ENCODE data around the gene JUNB. TPM values are rescaled to one million over a fixed set of nuclear protein-coding genes. Genes with fewer than 3 reads are reported as not detected.

JUNB gene
- total RNA-seq, 1 donor from 2014 or later: 1.5 TPM

DNA sequence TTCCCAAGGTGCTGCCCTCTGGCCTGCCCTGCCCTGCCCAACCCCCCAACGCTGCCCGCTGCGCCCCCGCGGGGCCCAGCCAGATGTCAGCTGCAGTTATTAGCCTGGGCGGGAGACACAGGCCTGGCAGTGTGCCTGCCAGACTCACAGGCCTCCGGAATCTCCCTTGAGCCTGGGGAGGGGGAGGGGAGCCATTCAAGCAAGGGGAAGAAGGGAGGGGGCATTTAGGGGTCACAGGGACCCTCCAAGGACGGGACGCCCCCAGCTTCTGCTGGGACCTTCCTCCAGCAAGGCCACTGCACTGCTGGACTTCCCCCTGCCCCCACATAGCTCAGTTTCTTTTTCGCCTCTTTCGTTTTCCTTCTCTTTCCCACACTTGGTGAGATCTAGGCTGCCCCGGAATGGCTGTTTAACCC is 2.6 kb upstream of the JUNB start:
- H3K4me3 Mint-ChIP-seq: peak overlapping the region; percentile 87
- no peaks in the 10 kb centered on the region for H3K9me3 ChIP-seq (ENCODE audit: low read depth)
- peaks cover 32% of the 10 kb centered on the region for H3K4me1 ChIP-seq
- peak overlapping the region; percentile 99 for H3K27ac Mint-ChIP-seq
- peak overlapping the region; percentile 56 for H3K27ac ChIP-seq
- peaks cover 26% of the 10 kb centered on the region for H3K4me1 Mint-ChIP-seq
- DNase-seq (ENCODE audit: low spot score): peak; percentile 70
- peak overlapping the region; percentile 61 for H3K4me3 ChIP-seq
- H3K27me3 ChIP-seq: peaks cover 31% of the 10 kb centered on the region
- no peaks in the 10 kb centered on the region for H4K20me1 ChIP-seq (ENCODE audit: low read depth)
- peak overlapping the region; percentile 84 for H3K4me2 ChIP-seq
- peaks cover 68% of the 10 kb centered on the region for H3F3A ChIP-seq (ENCODE audit: low read depth)
- no peaks in the 10 kb centered on the region for H3K9me3 Mint-ChIP-seq
- TF ChIP-seq EZH2 (IDR thresholded peaks at IDR 0.05): no peak
- TF ChIP-seq CTCF (IDR thresholded peaks at IDR 0.05): no peak
- TF ChIP-seq EZH2phosphoT487 (IDR thresholded peaks at IDR 0.05): no peak
- peaks cover 7% of the 10 kb centered on the region for H3K27me3 Mint-ChIP-seq (ENCODE audit: insufficient read depth, low read depth)
- H3K36me3 Mint-ChIP-seq: no peaks in the 10 kb centered on the region
- no peak overlapping the region for H2AFZ ChIP-seq (replicated peaks)
- H3K36me3 ChIP-seq: no peaks in the 10 kb centered on the region
- H3K79me2 ChIP-seq (ENCODE audit: low read depth): no peaks in the 10 kb centered on the region
- no peak overlapping the region for H3K9ac ChIP-seq

DNA sequence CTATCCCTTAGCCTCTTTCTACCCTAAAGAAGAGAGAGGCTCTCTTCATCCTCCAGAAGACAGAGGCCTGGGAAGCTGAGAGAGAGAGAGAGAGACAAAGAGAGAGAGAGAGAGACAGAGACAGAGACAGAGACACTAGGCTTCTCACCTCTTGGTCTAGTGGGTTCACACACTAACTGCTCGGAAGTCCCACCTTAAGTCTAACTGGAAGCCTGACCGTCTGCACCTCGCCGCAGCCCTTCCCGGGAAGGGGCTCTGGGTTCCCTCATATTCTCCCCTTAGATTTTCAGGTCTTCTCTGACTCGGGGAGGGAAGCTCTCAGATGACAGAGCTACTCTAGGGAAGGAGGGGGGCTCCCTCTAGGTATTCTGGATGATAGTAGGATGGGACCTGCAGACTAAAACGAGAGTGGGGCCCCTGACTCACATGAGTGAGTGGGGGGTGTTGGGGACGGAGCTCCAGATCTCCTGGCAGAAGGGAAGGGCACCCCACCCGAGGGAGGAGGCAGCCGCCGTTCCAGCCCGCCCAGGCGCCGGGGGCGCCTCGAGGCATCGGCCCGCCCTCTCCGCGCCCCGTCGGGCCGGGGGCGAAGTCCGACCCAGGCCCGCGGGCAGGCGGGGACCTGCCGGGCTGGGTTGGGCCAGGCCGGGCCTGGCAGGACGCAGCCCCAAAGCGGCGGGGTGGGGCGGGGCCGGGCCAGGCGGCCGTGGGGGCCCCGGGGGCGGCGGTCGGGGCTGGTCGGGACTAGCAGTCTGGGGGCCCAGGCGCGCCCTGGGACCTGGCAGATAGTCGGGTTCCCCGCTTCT is 2.0 kb upstream of the JUNB start:
- Histone ChIP-seq H3K4me1 (peaks cover 30% of the 10 kb centered on the region), H2AFZ (replicated peaks) (no peak overlapping the region), H3K27ac (peak overlapping the region; percentile 56), H3K4me2 (peak overlapping the region; percentile 84), H3K9me3 (ENCODE audit: low read depth) (no peaks in the 10 kb centered on the region), H4K20me1 (ENCODE audit: low read depth) (no peaks in the 10 kb centered on the region), H3K79me2 (ENCODE audit: low read depth) (no peaks in the 10 kb centered on the region), H3F3A (ENCODE audit: low read depth) (peaks cover 64% of the 10 kb centered on the region), H3K36me3 (no peaks in the 10 kb centered on the region), H3K27me3 (peaks cover 36% of the 10 kb centered on the region), H3K4me3 (peak overlapping the region; percentile 61), H3K9ac (no peak overlapping the region)
- peak overlapping the region; percentile 87 for H3K4me3 Mint-ChIP-seq
- peaks cover 29% of the 10 kb centered on the region for H3K4me1 Mint-ChIP-seq
- TF ChIP-seq EZH2phosphoT487 (IDR thresholded peaks at IDR 0.05) (no peak), EZH2 (IDR thresholded peaks at IDR 0.05) (no peak), CTCF (IDR thresholded peaks at IDR 0.05) (no peak)
- H3K27ac Mint-ChIP-seq: peak overlapping the region; percentile 99
- peaks cover 7% of the 10 kb centered on the region for H3K27me3 Mint-ChIP-seq (ENCODE audit: insufficient read depth, low read depth)
- peak; percentile 72 for DNase-seq (ENCODE audit: low spot score)
- no peaks in the 10 kb centered on the region for H3K36me3 Mint-ChIP-seq
- H3K9me3 Mint-ChIP-seq: no peaks in the 10 kb centered on the region

DNA sequence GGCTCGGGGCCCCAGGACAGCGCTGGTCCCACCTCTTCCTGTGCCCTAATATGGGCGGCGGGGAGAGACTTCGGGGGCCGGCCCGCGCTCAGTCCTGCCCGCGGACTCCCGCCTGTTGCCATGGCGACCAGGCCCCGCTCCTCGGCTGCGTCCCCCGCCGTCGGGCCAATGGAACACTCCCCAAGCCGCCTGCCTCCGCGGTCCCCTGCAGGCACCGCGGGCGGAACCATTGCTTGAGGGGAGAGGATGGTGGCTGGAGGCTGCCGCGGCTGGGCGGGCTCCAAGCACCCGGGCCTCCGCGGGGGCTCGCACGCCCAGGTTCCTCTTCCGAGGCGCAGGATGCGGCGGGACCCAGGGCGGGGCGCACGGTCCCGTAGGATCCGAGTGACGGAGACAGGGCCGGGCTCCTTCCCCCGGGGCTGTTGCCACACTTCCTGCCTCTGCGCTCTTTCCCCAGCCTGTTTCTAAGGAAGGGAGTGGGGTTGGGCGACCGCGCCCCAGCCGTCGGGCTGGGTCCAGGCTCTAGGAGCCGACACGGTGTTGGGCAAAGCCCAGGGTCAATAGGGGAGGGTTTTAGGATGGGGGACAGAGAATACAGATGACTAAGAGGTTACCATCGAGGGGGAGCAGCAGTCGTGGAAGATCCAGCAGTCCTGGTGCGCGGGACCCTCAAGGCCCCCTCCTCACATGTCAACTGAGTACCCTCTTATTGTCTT is 1.2 kb upstream of the JUNB start:
- Histone ChIP-seq H3K27me3 (peaks cover 39% of the 10 kb centered on the region), H3K27ac (no peak overlapping the region), H3K4me2 (peak overlapping the region; percentile 84), H3F3A (ENCODE audit: low read depth) (peaks cover 62% of the 10 kb centered on the region), H3K4me1 (peaks cover 30% of the 10 kb centered on the region), H2AFZ (replicated peaks) (peak overlapping the region; percentile 23), H3K36me3 (no peaks in the 10 kb centered on the region), H3K4me3 (peak overlapping the region; percentile 61), H4K20me1 (ENCODE audit: low read depth) (no peaks in the 10 kb centered on the region), H3K9me3 (ENCODE audit: low read depth) (no peaks in the 10 kb centered on the region), H3K79me2 (ENCODE audit: low read depth) (no peaks in the 10 kb centered on the region), H3K9ac (no peak overlapping the region)
- H3K4me3 Mint-ChIP-seq: peak overlapping the region; percentile 88
- peaks cover 8% of the 10 kb centered on the region for H3K27me3 Mint-ChIP-seq (ENCODE audit: insufficient read depth, low read depth)
- no peaks in the 10 kb centered on the region for H3K9me3 Mint-ChIP-seq
- peak overlapping the region; percentile 74 for H3K27ac Mint-ChIP-seq
- H3K4me1 Mint-ChIP-seq: peaks cover 32% of the 10 kb centered on the region
- no peaks in the 10 kb centered on the region for H3K36me3 Mint-ChIP-seq
- no peak for TF ChIP-seq EZH2 (IDR thresholded peaks at IDR 0.05)
- TF ChIP-seq EZH2phosphoT487 (IDR thresholded peaks at IDR 0.05): no peak
- no peak for TF ChIP-seq CTCF (IDR thresholded peaks at IDR 0.05)
- DNase-seq (ENCODE audit: low spot score): peak; percentile 99

Data from neural progenitor cell (in vitro differentiated cells).